ENCODE results near the gene ZNF407.

DNA sequence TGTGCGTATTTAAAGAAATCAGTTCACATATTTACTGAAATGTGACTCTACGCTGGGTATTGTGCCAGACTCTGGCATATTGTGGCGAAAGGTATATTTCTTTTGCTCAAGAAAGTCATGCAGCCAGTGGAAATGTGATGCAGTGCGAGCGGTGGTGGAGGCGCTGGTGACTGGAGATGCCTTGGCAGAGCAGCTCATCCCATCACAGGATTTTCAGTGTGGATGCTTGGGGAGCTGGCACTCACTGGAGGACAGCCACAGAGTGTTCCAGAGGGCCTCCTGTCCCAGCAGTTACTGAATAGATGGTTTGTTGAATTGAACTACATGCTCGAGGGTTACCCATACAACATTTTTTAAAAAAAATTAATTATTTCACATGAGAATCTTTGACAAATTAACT lies 117.6 kb downstream of the ZNF407 start:
- TF ChIP-seq, protein P1, sequence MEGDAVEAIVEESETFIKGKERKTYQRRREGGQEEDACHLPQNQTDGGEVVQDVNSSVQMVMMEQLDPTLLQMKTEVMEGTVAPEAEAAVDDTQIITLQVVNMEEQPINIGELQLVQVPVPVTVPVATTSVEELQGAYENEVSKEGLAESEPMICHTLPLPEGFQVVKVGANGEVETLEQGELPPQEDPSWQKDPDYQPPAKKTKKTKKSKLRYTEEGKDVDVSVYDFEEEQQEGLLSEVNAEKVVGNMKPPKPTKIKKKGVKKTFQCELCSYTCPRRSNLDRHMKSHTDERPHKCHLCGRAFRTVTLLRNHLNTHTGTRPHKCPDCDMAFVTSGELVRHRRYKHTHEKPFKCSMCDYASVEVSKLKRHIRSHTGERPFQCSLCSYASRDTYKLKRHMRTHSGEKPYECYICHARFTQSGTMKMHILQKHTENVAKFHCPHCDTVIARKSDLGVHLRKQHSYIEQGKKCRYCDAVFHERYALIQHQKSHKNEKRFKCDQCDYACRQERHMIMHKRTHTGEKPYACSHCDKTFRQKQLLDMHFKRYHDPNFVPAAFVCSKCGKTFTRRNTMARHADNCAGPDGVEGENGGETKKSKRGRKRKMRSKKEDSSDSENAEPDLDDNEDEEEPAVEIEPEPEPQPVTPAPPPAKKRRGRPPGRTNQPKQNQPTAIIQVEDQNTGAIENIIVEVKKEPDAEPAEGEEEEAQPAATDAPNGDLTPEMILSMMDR (IDR thresholded peaks at IDR 0.05; ENCODE audit: insufficient read depth, low read length): no peak
- TF ChIP-seq GABPA (IDR thresholded peaks at IDR 0.05; ENCODE audit: low read depth) (no peak), POLR2AphosphoS5 (IDR thresholded peaks at IDR 0.05; ENCODE audit: low read depth) (no peak)
- TF ChIP-seq, protein P2, sequence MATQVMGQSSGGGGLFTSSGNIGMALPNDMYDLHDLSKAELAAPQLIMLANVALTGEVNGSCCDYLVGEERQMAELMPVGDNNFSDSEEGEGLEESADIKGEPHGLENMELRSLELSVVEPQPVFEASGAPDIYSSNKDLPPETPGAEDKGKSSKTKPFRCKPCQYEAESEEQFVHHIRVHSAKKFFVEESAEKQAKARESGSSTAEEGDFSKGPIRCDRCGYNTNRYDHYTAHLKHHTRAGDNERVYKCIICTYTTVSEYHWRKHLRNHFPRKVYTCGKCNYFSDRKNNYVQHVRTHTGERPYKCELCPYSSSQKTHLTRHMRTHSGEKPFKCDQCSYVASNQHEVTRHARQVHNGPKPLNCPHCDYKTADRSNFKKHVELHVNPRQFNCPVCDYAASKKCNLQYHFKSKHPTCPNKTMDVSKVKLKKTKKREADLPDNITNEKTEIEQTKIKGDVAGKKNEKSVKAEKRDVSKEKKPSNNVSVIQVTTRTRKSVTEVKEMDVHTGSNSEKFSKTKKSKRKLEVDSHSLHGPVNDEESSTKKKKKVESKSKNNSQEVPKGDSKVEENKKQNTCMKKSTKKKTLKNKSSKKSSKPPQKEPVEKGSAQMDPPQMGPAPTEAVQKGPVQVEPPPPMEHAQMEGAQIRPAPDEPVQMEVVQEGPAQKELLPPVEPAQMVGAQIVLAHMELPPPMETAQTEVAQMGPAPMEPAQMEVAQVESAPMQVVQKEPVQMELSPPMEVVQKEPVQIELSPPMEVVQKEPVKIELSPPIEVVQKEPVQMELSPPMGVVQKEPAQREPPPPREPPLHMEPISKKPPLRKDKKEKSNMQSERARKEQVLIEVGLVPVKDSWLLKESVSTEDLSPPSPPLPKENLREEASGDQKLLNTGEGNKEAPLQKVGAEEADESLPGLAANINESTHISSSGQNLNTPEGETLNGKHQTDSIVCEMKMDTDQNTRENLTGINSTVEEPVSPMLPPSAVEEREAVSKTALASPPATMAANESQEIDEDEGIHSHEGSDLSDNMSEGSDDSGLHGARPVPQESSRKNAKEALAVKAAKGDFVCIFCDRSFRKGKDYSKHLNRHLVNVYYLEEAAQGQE (IDR thresholded peaks at IDR 0.05; ENCODE audit: insufficient replicate concordance, low read depth): no peak
